Measurements from ENCODE around the gene ZNF407. TPM values are rescaled to one million over a fixed set of nuclear protein-coding genes. Genes with fewer than 3 reads are reported as not detected.

The ZNF407 gene
- total RNA-seq, 1 donor from 2014 or later, result 14.7 TPM

GRCh38 chr18:74699455-74699854 is 101.8 kb downstream of the ZNF407 start:
- no peaks in the 10 kb centered on the region for H3K9me3 Mint-ChIP-seq
- TF ChIP-seq CTCF (conservative IDR thresholded peaks at IDR 0.05), result no peak
- no peak overlapping the region for H3K27ac Mint-ChIP-seq
- H3K4me3 Mint-ChIP-seq, result no peak overlapping the region
- no peak for DNase-seq (ENCODE audit: extremely low spot score, unreplicated experiment)
- H3K27me3 Mint-ChIP-seq, result no peaks in the 10 kb centered on the region
- no peaks in the 10 kb centered on the region for H3K36me3 Mint-ChIP-seq
- H3K4me1 Mint-ChIP-seq (ENCODE audit: unreplicated experiment), result peaks cover 5% of the 10 kb centered on the region

GRCh38 chr18:74702950-74703349 is 105.3 kb downstream of the ZNF407 start:
- no peak for DNase-seq (ENCODE audit: extremely low spot score, unreplicated experiment)
- H3K36me3 Mint-ChIP-seq, result no peaks in the 10 kb centered on the region
- no peak overlapping the region for H3K27ac Mint-ChIP-seq
- H3K9me3 Mint-ChIP-seq, result no peaks in the 10 kb centered on the region
- H3K27me3 Mint-ChIP-seq, result no peaks in the 10 kb centered on the region
- H3K4me3 Mint-ChIP-seq, result no peak overlapping the region
- peaks cover 5% of the 10 kb centered on the region for H3K4me1 Mint-ChIP-seq (ENCODE audit: unreplicated experiment)
- TF ChIP-seq CTCF (conservative IDR thresholded peaks at IDR 0.05), result no peak

GRCh38 chr18:74708169-74708568 is 110.5 kb downstream of the ZNF407 start:
- Mint-ChIP-seq H3K27ac (no peak overlapping the region), H3K9me3 (no peaks in the 10 kb centered on the region)
- TF ChIP-seq CTCF (conservative IDR thresholded peaks at IDR 0.05), result no peak

GRCh38 chr18:74709452-74709851 is 111.8 kb downstream of the ZNF407 start:
- peaks cover 8% of the 10 kb centered on the region for H3K4me1 Mint-ChIP-seq (ENCODE audit: unreplicated experiment)
- H3K9me3 Mint-ChIP-seq, result no peaks in the 10 kb centered on the region
- H3K27me3 Mint-ChIP-seq, result no peaks in the 10 kb centered on the region
- H3K4me3 Mint-ChIP-seq, result no peak overlapping the region
- peaks cover 4% of the 10 kb centered on the region for H3K36me3 Mint-ChIP-seq
- DNase-seq (ENCODE audit: extremely low spot score, unreplicated experiment), result no peak
- no peak for TF ChIP-seq CTCF (conservative IDR thresholded peaks at IDR 0.05)
- no peak overlapping the region for H3K27ac Mint-ChIP-seq

More at GRCh38 chr18:74708169-74708568, 110.5 kb downstream of the ZNF407 start:
- H3K27me3 Mint-ChIP-seq, result no peaks in the 10 kb centered on the region
- DNase-seq (ENCODE audit: extremely low spot score, unreplicated experiment), result no peak
- peaks cover 4% of the 10 kb centered on the region for H3K36me3 Mint-ChIP-seq
- peaks cover 8% of the 10 kb centered on the region for H3K4me1 Mint-ChIP-seq (ENCODE audit: unreplicated experiment)
- no peak overlapping the region for H3K4me3 Mint-ChIP-seq

GRCh38 chr18:74714120-74714519 is 116.5 kb downstream of the ZNF407 start:
- no peak for TF ChIP-seq CTCF (conservative IDR thresholded peaks at IDR 0.05)
- H3K4me1 Mint-ChIP-seq (ENCODE audit: unreplicated experiment), result peaks cover 21% of the 10 kb centered on the region
- no peak for DNase-seq (ENCODE audit: extremely low spot score, unreplicated experiment)
- no peak overlapping the region for H3K4me3 Mint-ChIP-seq
- H3K27me3 Mint-ChIP-seq, result no peaks in the 10 kb centered on the region
- peaks cover 11% of the 10 kb centered on the region for H3K36me3 Mint-ChIP-seq
- no peaks in the 10 kb centered on the region for H3K9me3 Mint-ChIP-seq
- H3K27ac Mint-ChIP-seq, result no peak overlapping the region

- no peak overlapping the region for H3K4me3 Mint-ChIP-seq
- no peaks in the 10 kb centered on the region for H3K9me3 Mint-ChIP-seq
- H3K36me3 Mint-ChIP-seq, result peaks cover 11% of the 10 kb centered on the region
Measured at GRCh38 chr18:74714791-74715190, 117.1 kb downstream of the ZNF407 start.

More at GRCh38 chr18:74714791-74715190, 117.1 kb downstream of the ZNF407 start:
- DNase-seq (ENCODE audit: extremely low spot score, unreplicated experiment), result no peak
- H3K4me1 Mint-ChIP-seq (ENCODE audit: unreplicated experiment), result peaks cover 21% of the 10 kb centered on the region
- no peaks in the 10 kb centered on the region for H3K27me3 Mint-ChIP-seq
- TF ChIP-seq CTCF (conservative IDR thresholded peaks at IDR 0.05), result no peak
- no peak overlapping the region for H3K27ac Mint-ChIP-seq

Data from type B pancreatic cell (in vitro differentiated cells).